Neural crest cell (in vitro differentiated cells): ENCODE data around the gene OGDH. TPM values are rescaled to one million over a fixed set of nuclear protein-coding genes. Genes with fewer than 3 reads are reported as not detected.
"Not testable (repeated sequence)": the region's sequence is repeated elsewhere in the genome, so short reads cannot be mapped to it uniquely, and the experiment has no call there.

Experiments
- DNase-seq: peaks from one replicate; pipeline ENCODE4 v3.0.0; 2021; ENCODE audit warnings: low read depth, mixed read lengths, low spot score
- H3K27ac Mint-ChIP-seq: one replicate; pipeline ENCODE4 v1.8.0; 2021; ENCODE audit warnings: mild to moderate bottlenecking, mixed read lengths; ENCODE audit not compliant: unreplicated experiment
- H3K27me3 Mint-ChIP-seq: 2 replicates; pipeline ENCODE4 v1.8.0; 2021; ENCODE audit warnings: low read depth, mild to moderate bottlenecking, mixed read lengths
- H3K36me3 Mint-ChIP-seq: 2 replicates; pipeline ENCODE4 v1.8.0; 2021; ENCODE audit warnings: low read depth, mild to moderate bottlenecking, mixed read lengths
- H3K4me1 Mint-ChIP-seq: 2 replicates; pipeline ENCODE4 v1.8.0; 2021; ENCODE audit warnings: mixed read lengths
- H3K4me3 Mint-ChIP-seq: one replicate; pipeline ENCODE4 v1.8.0; 2021; ENCODE audit warnings: mild to moderate bottlenecking, mixed read lengths
- H3K9me3 Mint-ChIP-seq: 2 replicates; pipeline ENCODE4 v1.8.0; 2021; ENCODE audit warnings: mixed read lengths
- CTCF ChIP-seq: fragments of 200-600 bp; sonication (generic); conservative IDR thresholded peaks from 2 replicates; pipeline ENCODE4 v1.5.0; 2021; ENCODE audit warnings: antibody characterized with exemption, mild to moderate bottlenecking
- total RNA-seq: library from RNA; stranded (reverse); gene quantifications from 2 replicates; pipeline ENCODE4 v1.2.1, GENCODE V29; 2021

The OGDH gene
- total RNA-seq, 1 donor from 2014 or later = 116 TPM

- H3K4me1 Mint-ChIP-seq = peaks cover 4% of the 10 kb centered on the region
- H3K27ac Mint-ChIP-seq = no peak overlapping the region
- DNase-seq = no peak
- no peak for TF ChIP-seq CTCF
- no peak overlapping the region for H3K4me3 Mint-ChIP-seq
- H3K36me3 Mint-ChIP-seq = no peaks in the 10 kb centered on the region
- no peaks in the 10 kb centered on the region for H3K27me3 Mint-ChIP-seq
- no peaks in the 10 kb centered on the region for H3K9me3 Mint-ChIP-seq
These were observed 121.5 kb downstream of the OGDH start for GRCh38 chr7:44727937-44728262.

GRCh38 chr7:44729949-44730590, 123.6 kb downstream of the OGDH start:
- no peak for DNase-seq
- Mint-ChIP-seq H3K4me3 (no peak overlapping the region), H3K4me1 (peaks cover 4% of the 10 kb centered on the region), H3K27ac (no peak overlapping the region), H3K27me3 (no peaks in the 10 kb centered on the region), H3K36me3 (no peaks in the 10 kb centered on the region), H3K9me3 (no peaks in the 10 kb centered on the region)
- TF ChIP-seq CTCF = no peak

GRCh38 chr7:44732971-44733370, 126.5 kb downstream of the OGDH start:
- H3K27ac Mint-ChIP-seq, DNase-seq, H3K4me3 Mint-ChIP-seq: not testable (repeated sequence)

GRCh38 chr7:44733708-44734481, 127.5 kb downstream of the OGDH start:
- TF ChIP-seq CTCF = no peak
- no peak for DNase-seq
- no peaks in the 10 kb centered on the region for H3K9me3 Mint-ChIP-seq
- peaks cover 4% of the 10 kb centered on the region for H3K4me1 Mint-ChIP-seq
- H3K36me3 Mint-ChIP-seq = no peaks in the 10 kb centered on the region
- no peak overlapping the region for H3K27ac Mint-ChIP-seq
- no peak overlapping the region for H3K4me3 Mint-ChIP-seq
- H3K27me3 Mint-ChIP-seq = no peaks in the 10 kb centered on the region

More at GRCh38 chr7:44732971-44733370, 126.5 kb downstream of the OGDH start:
- not testable (repeated sequence) for H3K9me3 Mint-ChIP-seq, H3K27me3 Mint-ChIP-seq, H3K4me1 Mint-ChIP-seq, H3K36me3 Mint-ChIP-seq

GRCh38 chr7:44735403-44736165, 129.2 kb downstream of the OGDH start:
- H3K4me3 Mint-ChIP-seq = no peak overlapping the region
- no peaks in the 10 kb centered on the region for H3K9me3 Mint-ChIP-seq
- H3K27ac Mint-ChIP-seq = no peak overlapping the region
- no peak for DNase-seq
- H3K27me3 Mint-ChIP-seq = no peaks in the 10 kb centered on the region
- no peak for TF ChIP-seq CTCF
- peaks cover 5% of the 10 kb centered on the region for H3K4me1 Mint-ChIP-seq
- no peaks in the 10 kb centered on the region for H3K36me3 Mint-ChIP-seq

GRCh38 chr7:44736896-44737295, 130.5 kb downstream of the OGDH start:
- no peak for DNase-seq
- peaks cover 13% of the 10 kb centered on the region for H3K4me1 Mint-ChIP-seq
- no peaks in the 10 kb centered on the region for H3K27me3 Mint-ChIP-seq
- no peak for TF ChIP-seq CTCF
- no peak overlapping the region for H3K4me3 Mint-ChIP-seq
- H3K9me3 Mint-ChIP-seq = no peaks in the 10 kb centered on the region
- no peaks in the 10 kb centered on the region for H3K36me3 Mint-ChIP-seq
- no peak overlapping the region for H3K27ac Mint-ChIP-seq
